Fibroblast of mammary gland (primary cell): Measurements from ENCODE around the gene TUBB3.

Experiments used
- DNase-seq: peaks from one replicate; pipeline ENCODE4 v3.0.0-alpha.2; 2010; ENCODE audit warnings: low read depth
- H3K4me3 ChIP-seq: 2 replicates; pipeline ENCODE4 v1.5.1; 2011; ENCODE audit warnings: low read depth, mild to moderate bottlenecking, low read length, moderate library complexity; ENCODE audit not compliant: control insufficient read depth
- CTCF ChIP-seq: conservative IDR thresholded peaks from 2 replicates; pipeline ENCODE4 v1.5.1; 2011; ENCODE audit warnings: low read depth, low read length, inconsistent platforms; ENCODE audit not compliant: control insufficient read depth, insufficient read depth

Gene TUBB3

GRCh38 chr16:89946515-89946914 lies 23.4 kb downstream of the TUBB3 start:
- no peak for DNase-seq
- no peak for TF ChIP-seq CTCF
- H3K4me3 ChIP-seq, result no peak overlapping the region

- no peak for TF ChIP-seq CTCF
- DNase-seq, result no peak
- peak overlapping the region; percentile 54 for H3K4me3 ChIP-seq
These were observed 26.1 kb downstream of the TUBB3 start for GRCh38 chr16:89949121-89949742.

- H3K4me3 ChIP-seq, result peak overlapping the region; percentile 54
- DNase-seq, result no peak
- TF ChIP-seq CTCF, result no peak
These were observed 26.6 kb downstream of the TUBB3 start for GRCh38 chr16:89949756-89950155.

GRCh38 chr16:89951509-89951908 lies 28.4 kb downstream of the TUBB3 start:
- H3K4me3 ChIP-seq, result no peak overlapping the region
- DNase-seq, result no peak
- no peak for TF ChIP-seq CTCF

- DNase-seq, result no peak
- TF ChIP-seq CTCF, result no peak
- H3K4me3 ChIP-seq, result no peak overlapping the region
These were observed 28.9 kb downstream of the TUBB3 start for GRCh38 chr16:89952049-89952448.

GRCh38 chr16:89952551-89952950 lies 29.4 kb downstream of the TUBB3 start:
- no peak overlapping the region for H3K4me3 ChIP-seq

More at GRCh38 chr16:89952551-89952950, 29.4 kb downstream of the TUBB3 start:
- DNase-seq, result no peak
- no peak for TF ChIP-seq CTCF
